HepG2 (cell line): ENCODE results near the gene CCNI2. TPM values are rescaled to one million over a fixed set of nuclear protein-coding genes. Genes with fewer than 3 reads are reported as not detected.
A peak's percentile ranks its signal among the peaks of the same experiment; 100 is the strongest.

Experiments
- ATAC-seq: fragments of 200-7000 bp; cut with Tn5 transposase; 3 replicates; pipeline ENCODE4 v1.9.1; 2020; ENCODE audit warnings: mild to moderate bottlenecking, moderate library complexity
- BruUV-seq: library from RNA; stranded (reverse); fragments of 400-500 nt; replicated peaks from 2 replicates; lab custom pipeline; 2021; lab: Mats Ljungman, UMichigan
- CTCF ChIA-PET: fragments of 300-600 bp; formaldehyde crosslinking; extraction: SDS; loops from one replicate; lab custom pipeline; 2021; ENCODE audit warnings: low total read pairs, inconsistent platforms, low intra/inter-chr PET ratio; lab: Yijun Ruan, JAX
- POLR2A ChIA-PET: fragments of 350-600 bp; sonication (Branson Sonifier 250); formaldehyde crosslinking; loops from one replicate; lab custom pipeline; 2020; ENCODE audit warnings: antibody characterized with exemption, inconsistent platforms; lab: Yijun Ruan, JAX
- DNase-seq: peaks from one replicate; pipeline ENCODE4 v3.0.0-alpha.2; 2015; ENCODE audit warnings: low spot score
- FAIRE-seq: peaks from 3 replicates; lab custom pipeline; 2011; peaks lifted over from hg19 to GRCh38; lab: Jason Lieb, UNC
- H2AFZ ChIP-seq: one replicate; pipeline ENCODE4 v1.6.1; 2011; ENCODE audit warnings: low read length, inconsistent platforms
- H3K27ac ChIP-seq: fragments of 300-600 bp; 3 replicates; pipeline ENCODE4 v1.8.0; 2011; ENCODE audit warnings: mixed run types, mild to moderate bottlenecking, mixed read lengths, low read length, inconsistent platforms; ENCODE audit not compliant: insufficient read depth; ENCODE audit errors: extremely low read length
- H3K27me3 ChIP-seq, 2 experiments: fragments of 200-600 bp in 1 of 2; 2 replicates in 1 of 2; 3 replicates in 1 of 2; pipeline versions ENCODE4 v1.6.0 to v1.8.0; 2011; ENCODE audit warnings: low read length in 2 of 2, mild to moderate bottlenecking in 2 of 2, moderate library complexity in 2 of 2, inconsistent platforms in 1 of 2; ENCODE audit not compliant: insufficient read depth in 2 of 2, control insufficient read depth in 1 of 2
- H3K36me3 ChIP-seq, 2 experiments: fragments of 200-600 bp in 1 of 2; replicated peaks in 1 of 2; 2 replicates in 1 of 2; 3 replicates in 1 of 2; pipeline versions ENCODE4 v1.5.1 to v1.8.0; 2011; ENCODE audit warnings: low read length in 2 of 2, inconsistent platforms in 1 of 2; ENCODE audit not compliant: insufficient read depth in 2 of 2, control insufficient read depth in 1 of 2
- H3K4me1 ChIP-seq: 2 replicates; pipeline ENCODE4 v1.5.1; 2012; ENCODE audit warnings: low read length, inconsistent platforms; ENCODE audit not compliant: insufficient read depth
- H3K4me2 ChIP-seq: 2 replicates; pipeline ENCODE4 v1.6.0; 2011; ENCODE audit warnings: low read depth, low read length, inconsistent platforms
- H3K4me3 ChIP-seq, 3 experiments: fragments of 200-600 bp in 1 of 3; sonication (generic), shearing (Covaris generic) in 1 of 3; replicated peaks in 1 of 3; 2 replicates each; pipeline ENCODE4 v1.5.1; 2011 to 2016; ENCODE audit warnings: low read length in 3 of 3, inconsistent platforms in 2 of 3, low read depth in 2 of 3, mild to moderate bottlenecking in 2 of 3, control low read depth in 1 of 3, mixed read lengths in 1 of 3; ENCODE audit not compliant: insufficient read depth in 1 of 3
- H3K79me2 ChIP-seq: one replicate; pipeline ENCODE4 v1.6.1; 2011; ENCODE audit warnings: low read length, inconsistent platforms; ENCODE audit not compliant: insufficient read depth
- H3K9ac ChIP-seq: 2 replicates; pipeline ENCODE4 v1.6.0; 2011; ENCODE audit warnings: mild to moderate bottlenecking, low read depth, low read length, inconsistent platforms; ENCODE audit not compliant: insufficient read depth
- H3K9me3 ChIP-seq: 2 replicates; pipeline ENCODE4 v1.5.1; 2012; ENCODE audit warnings: mild to moderate bottlenecking, low read length
- H4K20me1 ChIP-seq: 2 replicates; pipeline ENCODE4 v1.6.0; 2011; ENCODE audit warnings: inconsistent platforms, mild to moderate bottlenecking, low read length, moderate library complexity; ENCODE audit not compliant: insufficient read depth
- ATF7 ChIP-seq, 2 experiments: fragments of 450-650 bp in 1 of 2; sonication (generic) in 1 of 2; formaldehyde crosslinking in 1 of 2; IDR thresholded peaks; 2 replicates each; pipeline versions ENCODE4 v1.4.0 to v1.6.1; 2016 to 2020; ENCODE audit warnings: antibody characterized with exemption in 1 of 2, mild to moderate bottlenecking in 1 of 2, missing genetic modification reagents in 1 of 2
- CBX5 ChIP-seq: sonication (generic); formaldehyde crosslinking; IDR thresholded peaks from 2 replicates; pipeline ENCODE4 v1.4.0; 2020; ENCODE audit warnings: missing genetic modification reagents, borderline replicate concordance
- CREM ChIP-seq, 2 experiments: sonication (generic) in 1 of 2; formaldehyde crosslinking in 1 of 2; IDR thresholded peaks; 2 replicates each; pipeline versions ENCODE4 v1.4.0 to v1.6.1; 2016 to 2020; ENCODE audit warnings: antibody characterized with exemption in 1 of 2, mild to moderate bottlenecking in 1 of 2, missing genetic modification reagents in 1 of 2
- IKZF1 ChIP-seq: fragments of 450-650 bp; IDR thresholded peaks from 2 replicates; pipeline ENCODE4 v1.7.1; 2016
- KDM5A ChIP-seq: fragments of 200-600 bp; sonication (generic); IDR thresholded peaks from 2 replicates; pipeline ENCODE4 v1.7.0; 2018; ENCODE audit warnings: antibody characterized with exemption, mild to moderate bottlenecking, low read length, borderline replicate concordance
- RARA ChIP-seq: IDR thresholded peaks from 2 replicates; pipeline ENCODE4 v1.6.1; 2016; ENCODE audit warnings: missing genetic modification reagents, missing compliant biosample characterization
- ZFP91 ChIP-seq: sonication (generic); formaldehyde crosslinking; IDR thresholded peaks from 2 replicates; pipeline ENCODE4 v1.9.0; 2022; ENCODE audit warnings: missing genetic modification reagents, mild to moderate bottlenecking, borderline replicate concordance
- ZNF333 ChIP-seq: sonication (generic); formaldehyde crosslinking; IDR thresholded peaks from 2 replicates; pipeline ENCODE4 v1.4.0; 2020; ENCODE audit warnings: mild to moderate bottlenecking, missing genetic modification reagents, borderline replicate concordance
- ZNF567 ChIP-seq: sonication (generic); formaldehyde crosslinking; IDR thresholded peaks from 2 replicates; pipeline ENCODE4 v1.8.1; 2023; ENCODE audit warnings: mild to moderate bottlenecking, missing genetic modification reagents, borderline replicate concordance
- ZNF660 ChIP-seq: sonication (generic); formaldehyde crosslinking; IDR thresholded peaks from 2 replicates; pipeline ENCODE4 v1.5.1; 2020; ENCODE audit warnings: mild to moderate bottlenecking, low read depth, missing genetic modification reagents, borderline replicate concordance
- ZNF687 ChIP-seq: sonication (generic); formaldehyde crosslinking; IDR thresholded peaks from 2 replicates; pipeline ENCODE4 v1.5.1; 2020; ENCODE audit warnings: mild to moderate bottlenecking, missing genetic modification reagents, moderate library complexity
- WGBS: methylation state at CpG from one replicate; pipeline ENCODE4 v1.1.6; 2017; ENCODE audit warnings: low lambda C conversion rate; 5-methylcytosine and 5-hydroxymethylcytosine counted together
- in situ Hi-C: cut with HindIII; loops from 2 replicates; pipeline ENCODE4 v1.10.0; 2017; ENCODE audit warnings: low pct_unique_long_range_greater_than_20kb; ENCODE audit not compliant: extremely low pct_ligation_motif_present
- intact Hi-C: fragments of 100-400 bp; cut with micrococcal nuclease; formaldehyde crosslinking; loops from one replicate; pipeline ENCODE4 v1.10.0; 2022; ENCODE audit not compliant: unreplicated experiment
- polyA plus RNA-seq, 8 experiments: library from polyadenylated mRNA; depleted of rRNA in 3 of 8; stranded (reverse) in 7 of 8; unstranded in 1 of 8; fragments of >200 nt; fragmentation: Illumina TruSeq in 4 of 8; extraction: Trizol in 4 of 8; gene quantifications; 2 replicates each; pipeline versions ENCODE4 v1.2.1 to v1.2.3, GENCODE V29; 2011 to 2016; ENCODE audit warnings: low read depth in 4 of 8, missing spikeins in 1 of 8, mixed read lengths in 1 of 8; ENCODE audit not compliant: insufficient read depth in 1 of 8
- total RNA-seq, 5 experiments: library from RNA; depleted of rRNA; stranded (reverse); fragments of >200 nt; fragmentation: Illumina TruSeq; extraction: Trizol; gene quantifications; 2 replicates each; pipeline ENCODE4 v1.2.3, GENCODE V29; 2016; ENCODE audit warnings: low read depth in 1 of 5

The CCNI2 gene
- total and polyA plus RNA-seq, 2 of the 13 experiments (the other 11 are each of a cell fraction or from before 2014, with no cell fraction given), result not detected

GRCh38 chr5:132733499-132734148, 13.6 kb upstream of the CCNI2 start:
- no peak overlapping the region for H2AFZ ChIP-seq
- CTCF ChIA-PET, result no interaction called here
- H3K9me3 ChIP-seq, result no peaks in the 10 kb centered on the region
- no TSS peak for BruUV-seq
- H3K4me2 ChIP-seq, result no peak overlapping the region
- no peaks in the 10 kb centered on the region for H3K79me2 ChIP-seq
- no peak overlapping the region for H3K9ac ChIP-seq
- DNase-seq (no peak), ATAC-seq (no peak), FAIRE-seq (no peak)
- intact Hi-C loops, result no loop called here
- no peak overlapping the region for H3K4me3 ChIP-seq
- POLR2A ChIA-PET, result interaction anchor here (2.5 kb wide), 1 partner anchor 74 kb away, joined by 5 read pairs; no protein-coding TSS in a partner anchor
- H3K27ac ChIP-seq, result no peak overlapping the region
- H4K20me1 ChIP-seq, result no peaks in the 10 kb centered on the region
- in situ Hi-C loops, result no loop called here
- no peaks in the 10 kb centered on the region for H3K36me3 ChIP-seq
- no peak for TF ChIP-seq ZFP91
- TF ChIP-seq ATF7 (IDR thresholded peaks at IDR 0.05), result peak; percentile 75; the same call in 1 of the 2 replicates
- TF ChIP-seq ATF7 (CRISPR knock-in tag; IDR thresholded peaks at IDR 0.05), result no peak
- H3K4me1 ChIP-seq, result peaks cover 23% of the 10 kb centered on the region
- 48% methylated on average over 2 of the region's 2 CpGs for WGBS
- no peaks in the 10 kb centered on the region for H3K27me3 ChIP-seq

- Histone ChIP-seq H3K4me3 (no peak overlapping the region), H3K4me1 (peaks cover 28% of the 10 kb centered on the region), H3K27me3 (no peaks in the 10 kb centered on the region), H3K79me2 (no peaks in the 10 kb centered on the region), H3K9ac (no peak overlapping the region), H3K4me2 (no peak overlapping the region), H3K9me3 (no peaks in the 10 kb centered on the region), H4K20me1 (no peaks in the 10 kb centered on the region), H3K36me3 (no peaks in the 10 kb centered on the region), H2AFZ (no peak overlapping the region), H3K27ac (no peak overlapping the region)
- intact Hi-C loops, result no loop called here
- CTCF ChIA-PET, result no interaction called here
- no peak for FAIRE-seq
- WGBS, result 96% methylated on average over 2 of the region's 2 CpGs
- in situ Hi-C loops, result no loop called here
- BruUV-seq, result no TSS peak
- POLR2A ChIA-PET, result interaction anchor here (2.5 kb wide), 1 partner anchor 73 kb away, joined by 5 read pairs; no protein-coding TSS in a partner anchor
- ATAC-seq, result no peak
- no peak for DNase-seq
- no peak for TF ChIP-seq IKZF1
- TF ChIP-seq ZNF660 (CRISPR knock-in tag), result no peak
- TF ChIP-seq ZNF567, result no peak
- no peak for TF ChIP-seq KDM5A
- TF ChIP-seq ZNF333 (CRISPR knock-in tag), result no peak
- TF ChIP-seq RARA, result no peak
- no peak for TF ChIP-seq CREM (IDR thresholded peaks at IDR 0.05)
- no peak for TF ChIP-seq CREM (CRISPR knock-in tag; IDR thresholded peaks at IDR 0.05)
- no peak for TF ChIP-seq CBX5
- TF ChIP-seq ZNF687, result no peak
Observed at GRCh38 chr5:132734687-132735086, 12.5 kb upstream of the CCNI2 start.
